Karpas-422 (cell line): ENCODE results near the gene GTF2B. TPM values are rescaled to one million over a fixed set of nuclear protein-coding genes. Genes with fewer than 3 reads are reported as not detected.
A peak's percentile ranks its signal among the peaks of the same experiment; 100 is the strongest.
"Not testable (repeated sequence)": the region's sequence is repeated elsewhere in the genome, so short reads cannot be mapped to it uniquely, and the experiment has no call there.

Experiments used
- DNase-seq: peaks from one replicate; pipeline ENCODE4 v3.0.0-alpha.2; 2015
- H2AFZ ChIP-seq: fragments of 200-600 bp; sonication (generic); 2 replicates; pipeline ENCODE4 v1.6.1; 2014; ENCODE audit warnings: antibody characterized with exemption, low read length, mixed read lengths
- H3K27ac ChIP-seq: fragments of 200-600 bp; sonication (generic); 2 replicates; pipeline ENCODE4 v1.5.1; 2014; ENCODE audit warnings: mild to moderate bottlenecking, low read length, moderate library complexity
- H3K27me3 ChIP-seq: fragments of 200-600 bp; sonication (generic); 2 replicates; pipeline ENCODE4 v1.6.1; 2014; ENCODE audit warnings: low read length, mixed read lengths
- H3K36me3 ChIP-seq: fragments of 200-600 bp; sonication (generic); 2 replicates; pipeline ENCODE4 v1.6.1; 2014; ENCODE audit warnings: low read length, mixed read lengths; ENCODE audit not compliant: insufficient read depth
- H3K4me1 ChIP-seq: fragments of 200-600 bp; sonication (generic); 2 replicates; pipeline ENCODE4 v1.6.1; 2014; ENCODE audit warnings: mild to moderate bottlenecking, low read length, mixed read lengths
- H3K4me2 ChIP-seq: fragments of 200-600 bp; sonication (generic); 2 replicates; pipeline ENCODE4 v1.6.1; 2014; ENCODE audit warnings: low read length, low read depth, mild to moderate bottlenecking; ENCODE audit not compliant: poor library complexity, severe bottlenecking
- H3K4me3 ChIP-seq: fragments of 200-600 bp; sonication (generic); 2 replicates; pipeline ENCODE4 v1.5.1; 2014; ENCODE audit warnings: mild to moderate bottlenecking, antibody characterized with exemption, low read length, mixed read lengths
- H3K79me2 ChIP-seq: fragments of 200-600 bp; sonication (generic); 2 replicates; pipeline ENCODE4 v1.6.1; 2014; ENCODE audit warnings: mild to moderate bottlenecking, low read length, mixed read lengths
- H3K9ac ChIP-seq: fragments of 200-600 bp; sonication (generic); 2 replicates; pipeline ENCODE4 v1.6.0; 2014; ENCODE audit warnings: low read length
- H3K9me2 ChIP-seq: fragments of 200-600 bp; sonication (generic), shearing (Covaris generic); replicated peaks from 2 replicates; pipeline ENCODE4 v1.6.0; 2014; ENCODE audit warnings: mild to moderate bottlenecking, low read length, moderate library complexity; ENCODE audit not compliant: insufficient read depth
- H3K9me3 ChIP-seq: fragments of 300-700, 200-600 bp; sonication (generic); 2 replicates; pipeline ENCODE4 v1.6.1; 2014; ENCODE audit warnings: low read length, mixed read lengths
- H4K20me1 ChIP-seq: fragments of 200-600 bp; sonication (generic); 2 replicates; pipeline ENCODE4 v1.6.1; 2014; ENCODE audit warnings: mild to moderate bottlenecking, antibody characterized with exemption, low read length, low read depth; ENCODE audit not compliant: insufficient read depth
- total RNA-seq: library from RNA; depleted of rRNA; stranded (reverse); fragments of >200 nt; shearing (Covaris generic); gene quantifications from 2 replicates; pipeline ENCODE4 v1.2.3, GENCODE V29; 2014; ENCODE audit warnings: low replicate concordance

Gene GTF2B
- total RNA-seq, 1 experiment from 2014 or later = 71.0 TPM

GRCh38 chr1:88878731-88879130 lies 12.6 kb downstream of the GTF2B start:
- no peak for DNase-seq
- no peaks in the 10 kb centered on the region for H3K9me2 ChIP-seq
- peaks cover 11% of the 10 kb centered on the region for H3K4me1 ChIP-seq
- H2AFZ ChIP-seq = no peak overlapping the region
- H4K20me1 ChIP-seq = peaks cover 6% of the 10 kb centered on the region; the same call in 1 of the 2 replicates
- H3K9me3 ChIP-seq = no peaks in the 10 kb centered on the region
- H3K4me2 ChIP-seq = no peak overlapping the region
- H3K9ac ChIP-seq = no peak overlapping the region
- peaks cover 27% of the 10 kb centered on the region; the same call in 1 of the 2 replicates for H3K36me3 ChIP-seq
- no peaks in the 10 kb centered on the region for H3K27me3 ChIP-seq
- peaks cover 90% of the 10 kb centered on the region for H3K79me2 ChIP-seq
- no peak overlapping the region for H3K27ac ChIP-seq
- H3K4me3 ChIP-seq = no peak overlapping the region

GRCh38 chr1:88877911-88878310 lies 13.5 kb downstream of the GTF2B start:
- peaks cover 6% of the 10 kb centered on the region; the same call in 1 of the 2 replicates for H4K20me1 ChIP-seq
- H3K27me3 ChIP-seq = no peaks in the 10 kb centered on the region
- H3K4me2 ChIP-seq = no peak overlapping the region
- no peaks in the 10 kb centered on the region for H3K9me3 ChIP-seq
- H3K79me2 ChIP-seq = peaks cover 90% of the 10 kb centered on the region
- peaks cover 24% of the 10 kb centered on the region; the same call in 1 of the 2 replicates for H3K36me3 ChIP-seq
- H3K4me3 ChIP-seq = no peak overlapping the region
- no peaks in the 10 kb centered on the region for H3K9me2 ChIP-seq
- H3K9ac ChIP-seq = no peak overlapping the region
- H3K4me1 ChIP-seq = peaks cover 4% of the 10 kb centered on the region
- no peak for DNase-seq
- H3K27ac ChIP-seq = no peak overlapping the region
- H2AFZ ChIP-seq = no peak overlapping the region

GRCh38 chr1:88877382-88877825 lies 14.0 kb downstream of the GTF2B start:
- Histone ChIP-seq H3K9me3 (no peaks in the 10 kb centered on the region), H2AFZ (no peak overlapping the region), H3K9me2 (no peaks in the 10 kb centered on the region), H3K79me2 (peaks cover 90% of the 10 kb centered on the region), H3K4me2 (no peak overlapping the region), H3K9ac (no peak overlapping the region), H3K27ac (no peak overlapping the region), H3K27me3 (no peaks in the 10 kb centered on the region), H3K4me3 (no peak overlapping the region), H4K20me1 (peaks cover 6% of the 10 kb centered on the region; the same call in 1 of the 2 replicates), H3K36me3 (peaks cover 19% of the 10 kb centered on the region; the same call in 1 of the 2 replicates), H3K4me1 (no peaks in the 10 kb centered on the region)
- peak; percentile 58 for DNase-seq

GRCh38 chr1:88876573-88877365 lies 14.6 kb downstream of the GTF2B start:
- Histone ChIP-seq H3K27me3 (no peaks in the 10 kb centered on the region), H3K36me3 (peaks cover 16% of the 10 kb centered on the region; the same call in 1 of the 2 replicates), H3K79me2 (peaks cover 88% of the 10 kb centered on the region), H2AFZ (no peak overlapping the region), H4K20me1 (peaks cover 6% of the 10 kb centered on the region; the same call in 1 of the 2 replicates), H3K9me2 (no peaks in the 10 kb centered on the region), H3K4me3 (no peak overlapping the region), H3K4me1 (no peaks in the 10 kb centered on the region), H3K4me2 (no peak overlapping the region), H3K9ac (no peak overlapping the region), H3K9me3 (no peaks in the 10 kb centered on the region), H3K27ac (no peak overlapping the region)
- no peak for DNase-seq

GRCh38 chr1:88875595-88875994 lies 15.8 kb downstream of the GTF2B start:
- peaks cover 88% of the 10 kb centered on the region for H3K79me2 ChIP-seq

GRCh38 chr1:88873737-88874349 lies 17.5 kb downstream of the GTF2B start:
- Histone ChIP-seq H3K4me3 (no peak overlapping the region), H3K4me2 (no peak overlapping the region), H3K79me2 (peaks cover 98% of the 10 kb centered on the region), H3K36me3 (peaks cover 11% of the 10 kb centered on the region; the same call in 1 of the 2 replicates), H3K9ac (no peak overlapping the region), H3K4me1 (no peaks in the 10 kb centered on the region), H3K27ac (no peak overlapping the region), H3K27me3 (no peaks in the 10 kb centered on the region), H3K9me2 (no peaks in the 10 kb centered on the region), H3K9me3 (no peaks in the 10 kb centered on the region), H4K20me1 (peaks cover 6% of the 10 kb centered on the region; the same call in 1 of the 2 replicates), H2AFZ (no peak overlapping the region)
- no peak for DNase-seq

More at GRCh38 chr1:88875595-88875994, 15.8 kb downstream of the GTF2B start:
- Histone ChIP-seq H3K4me1 (no peaks in the 10 kb centered on the region), H3K9ac (no peak overlapping the region), H3K9me2 (no peaks in the 10 kb centered on the region), H2AFZ (no peak overlapping the region), H3K9me3 (no peaks in the 10 kb centered on the region), H4K20me1 (peaks cover 6% of the 10 kb centered on the region; the same call in 1 of the 2 replicates), H3K4me3 (no peak overlapping the region), H3K36me3 (peaks cover 11% of the 10 kb centered on the region; the same call in 1 of the 2 replicates), H3K4me2 (no peak overlapping the region), H3K27ac (no peak overlapping the region), H3K27me3 (no peaks in the 10 kb centered on the region)
- DNase-seq = no peak

- not testable (repeated sequence) for H2AFZ ChIP-seq, H3K4me3 ChIP-seq, H3K27me3 ChIP-seq, H3K9me2 ChIP-seq, H4K20me1 ChIP-seq, H3K9ac ChIP-seq, H3K4me2 ChIP-seq, H3K4me1 ChIP-seq, DNase-seq, H3K36me3 ChIP-seq, H3K27ac ChIP-seq, H3K9me3 ChIP-seq
- H3K79me2 ChIP-seq = peaks cover 97% of the 10 kb centered on the region
Measured at GRCh38 chr1:88869644-88870043, 21.7 kb downstream of the GTF2B start.
